Measurements from ENCODE around the gene SORCS2.
A peak's percentile ranks its signal among the peaks of the same experiment; 100 is the strongest.

Gene SORCS2

DNA sequence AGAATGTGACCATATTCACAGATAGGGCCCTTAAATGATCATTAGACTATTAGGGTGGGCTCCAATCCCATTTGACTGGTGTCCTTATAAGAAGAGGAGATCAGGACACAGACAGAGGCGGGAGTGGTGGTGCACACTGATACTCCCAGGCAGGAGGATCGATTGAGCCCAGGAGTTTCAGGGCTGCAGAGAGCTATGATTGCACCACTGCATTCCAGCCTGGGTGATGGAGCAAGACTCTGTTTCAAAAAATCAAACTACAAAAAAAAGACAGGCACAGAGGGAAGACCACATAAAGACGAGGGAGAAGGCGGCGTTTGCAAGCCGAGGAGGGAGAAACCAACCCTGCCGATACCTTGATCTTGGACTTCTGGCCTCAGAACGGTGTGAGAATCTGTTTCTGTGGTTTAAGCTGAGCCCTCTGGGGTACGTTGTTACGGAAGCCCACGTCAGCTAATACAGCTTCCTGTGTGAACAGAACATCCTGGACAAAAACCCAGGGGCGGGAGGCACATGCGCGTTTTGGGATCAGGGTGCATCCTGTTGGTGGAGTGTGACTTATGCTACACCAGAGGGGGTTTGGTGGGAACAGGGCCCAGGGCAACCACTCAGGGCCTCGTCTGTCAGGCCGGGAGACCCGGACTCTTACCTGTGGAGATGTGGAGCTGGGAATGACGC lies 454.2 kb downstream of the SORCS2 start:
- H3K9ac ChIP-seq (ENCODE audit: low read depth, low read length): no peak overlapping the region
- peaks cover 9% of the 10 kb centered on the region for H3K4me1 ChIP-seq (ENCODE audit: control insufficient read depth, insufficient read depth, low read length)
- no peaks in the 10 kb centered on the region for H3K36me3 ChIP-seq (ENCODE audit: control insufficient read depth, insufficient read depth, low read length)
- no peaks in the 10 kb centered on the region for H3K27me3 ChIP-seq (ENCODE audit: control insufficient read depth, insufficient read depth, low read length)
- no peak overlapping the region for H3K4me3 ChIP-seq (ENCODE audit: low read depth, low read length)
- no peak overlapping the region for H3K27ac ChIP-seq (ENCODE audit: low read depth, low read length)
- no peaks in the 10 kb centered on the region for H3K9me3 ChIP-seq (ENCODE audit: control insufficient read depth, insufficient read depth, low read length)

DNA sequence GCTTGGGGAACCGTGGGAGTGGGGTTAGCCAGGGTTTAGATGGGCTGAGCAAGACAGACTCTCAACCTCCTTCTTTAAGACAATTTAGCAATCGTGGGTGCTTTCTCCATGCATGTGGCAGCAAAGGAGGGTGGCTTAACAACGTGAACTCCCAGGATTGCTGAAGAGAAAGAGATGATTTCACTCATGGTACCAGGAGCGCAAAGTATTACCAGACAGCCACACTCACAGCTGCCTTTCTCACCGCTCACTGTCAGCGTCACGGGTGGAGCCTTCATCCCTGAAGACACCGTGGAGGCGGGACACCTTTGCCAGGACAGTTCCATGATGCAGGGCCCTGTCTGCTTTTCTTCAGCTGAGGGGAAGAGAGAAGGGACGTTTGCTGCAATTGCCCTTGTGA lies 454.8 kb downstream of the SORCS2 start:
- Histone ChIP-seq H3K27me3 (ENCODE audit: control insufficient read depth, insufficient read depth, low read length) (no peaks in the 10 kb centered on the region), H3K4me1 (ENCODE audit: control insufficient read depth, insufficient read depth, low read length) (peaks cover 15% of the 10 kb centered on the region), H3K9me3 (ENCODE audit: control insufficient read depth, insufficient read depth, low read length) (no peaks in the 10 kb centered on the region), H3K36me3 (ENCODE audit: control insufficient read depth, insufficient read depth, low read length) (no peaks in the 10 kb centered on the region), H3K4me3 (ENCODE audit: low read depth, low read length) (no peak overlapping the region), H3K9ac (ENCODE audit: low read depth, low read length) (no peak overlapping the region), H3K27ac (ENCODE audit: low read depth, low read length) (no peak overlapping the region)

DNA sequence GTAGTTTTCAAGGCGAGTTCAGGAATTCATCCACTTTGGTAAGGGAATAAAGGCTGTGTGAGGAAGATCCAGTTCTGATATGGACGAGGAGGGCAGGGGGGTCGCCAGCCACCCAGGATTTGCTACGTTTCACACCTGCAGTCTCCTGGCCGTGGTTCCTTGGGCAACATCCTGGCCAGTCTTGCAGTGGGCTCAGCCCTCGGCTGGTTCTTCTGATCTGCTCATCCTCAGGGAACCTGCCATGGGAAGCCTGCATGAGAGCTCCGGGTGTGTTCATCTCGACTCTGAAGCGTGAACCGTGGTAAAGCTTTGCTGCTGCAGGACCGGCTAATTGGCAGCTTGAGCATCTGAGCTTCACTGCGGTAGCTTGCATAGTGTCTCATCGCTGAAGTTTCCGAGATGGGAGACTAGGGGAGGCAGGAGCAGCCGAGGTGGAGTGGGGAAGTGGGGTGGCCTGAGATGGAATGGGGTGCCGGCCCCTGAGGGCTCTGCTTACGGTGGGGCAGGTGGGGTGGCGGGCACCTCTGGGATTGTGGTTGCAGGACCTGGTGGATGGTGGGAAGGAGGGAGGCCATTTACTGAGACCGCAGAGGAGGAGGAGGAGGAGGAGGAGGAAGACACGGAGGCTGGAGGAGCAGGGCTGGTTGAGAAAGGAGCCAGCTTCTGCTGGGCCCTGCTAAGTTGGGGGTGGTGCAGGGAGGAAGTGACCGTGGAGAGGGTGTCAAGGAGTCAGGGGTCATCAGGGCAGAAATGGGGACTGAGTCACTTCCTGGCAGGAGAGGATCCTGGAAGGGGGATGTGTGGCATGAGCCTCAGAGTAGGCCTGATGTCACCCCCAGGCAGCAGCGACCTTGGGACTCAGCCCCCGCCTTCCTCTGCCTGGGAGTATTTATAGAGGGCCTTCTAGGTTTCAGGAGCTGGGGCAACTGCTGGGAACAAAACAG lies 455.5 kb downstream of the SORCS2 start:
- no peaks in the 10 kb centered on the region for H3K36me3 ChIP-seq (ENCODE audit: control insufficient read depth, insufficient read depth, low read length)
- H3K9ac ChIP-seq (ENCODE audit: low read depth, low read length): no peak overlapping the region
- no peak overlapping the region for H3K4me3 ChIP-seq (ENCODE audit: low read depth, low read length)
- H3K27ac ChIP-seq (ENCODE audit: low read depth, low read length): no peak overlapping the region
- H3K27me3 ChIP-seq (ENCODE audit: control insufficient read depth, insufficient read depth, low read length): no peaks in the 10 kb centered on the region
- peaks cover 15% of the 10 kb centered on the region for H3K4me1 ChIP-seq (ENCODE audit: control insufficient read depth, insufficient read depth, low read length)
- no peaks in the 10 kb centered on the region for H3K9me3 ChIP-seq (ENCODE audit: control insufficient read depth, insufficient read depth, low read length)

DNA sequence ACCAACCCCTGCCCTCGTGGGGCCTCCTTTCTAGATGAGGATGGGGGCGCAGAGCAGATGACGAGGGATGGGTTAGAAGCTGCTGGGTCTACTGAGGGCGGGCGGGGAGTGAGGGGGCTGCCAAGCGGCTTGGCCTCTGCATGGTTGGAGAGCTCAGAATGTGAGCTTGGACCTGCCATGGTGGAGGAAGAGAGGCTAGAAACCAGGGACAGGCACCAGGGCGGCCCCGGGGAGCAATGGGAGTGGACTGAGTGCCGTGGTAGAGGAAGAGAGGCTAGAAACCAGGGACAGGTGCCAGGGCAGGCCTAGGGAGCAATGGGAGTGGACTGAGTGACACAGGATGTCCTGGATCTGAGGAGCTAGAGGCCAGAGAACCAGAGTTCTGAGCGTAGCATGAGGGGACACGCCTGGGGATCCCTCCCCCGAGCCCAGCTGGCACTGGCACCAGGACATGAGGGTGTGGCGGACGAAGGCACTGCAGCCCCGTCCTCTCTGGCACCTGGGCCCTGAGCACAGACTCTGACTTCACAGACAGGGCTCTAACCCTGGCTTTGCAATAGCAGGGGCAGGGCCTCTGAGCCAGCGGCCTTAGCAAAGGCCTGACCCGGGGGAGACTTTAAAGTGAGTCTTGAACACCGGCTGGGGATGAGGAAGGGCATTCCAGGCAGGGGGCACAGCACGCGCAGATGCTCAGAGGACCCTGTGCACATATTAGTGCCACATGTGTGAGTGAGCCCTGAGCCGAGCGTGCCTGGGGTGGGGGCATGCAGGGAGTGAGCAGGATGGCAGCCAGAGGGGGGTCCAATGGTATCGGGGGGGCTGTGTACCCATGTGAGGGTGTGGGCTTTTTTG lies 456.4 kb downstream of the SORCS2 start:
- no peak overlapping the region; the same call in 1 of the 2 replicates for H3K9ac ChIP-seq (ENCODE audit: low read depth, low read length)
- H3K27me3 ChIP-seq (ENCODE audit: control insufficient read depth, insufficient read depth, low read length): no peaks in the 10 kb centered on the region
- H3K4me3 ChIP-seq (ENCODE audit: low read depth, low read length): no peak overlapping the region
- H3K36me3 ChIP-seq (ENCODE audit: control insufficient read depth, insufficient read depth, low read length): no peaks in the 10 kb centered on the region
- H3K27ac ChIP-seq (ENCODE audit: low read depth, low read length): no peak overlapping the region
- H3K9me3 ChIP-seq (ENCODE audit: control insufficient read depth, insufficient read depth, low read length): no peaks in the 10 kb centered on the region
- peaks cover 15% of the 10 kb centered on the region for H3K4me1 ChIP-seq (ENCODE audit: control insufficient read depth, insufficient read depth, low read length)

DNA sequence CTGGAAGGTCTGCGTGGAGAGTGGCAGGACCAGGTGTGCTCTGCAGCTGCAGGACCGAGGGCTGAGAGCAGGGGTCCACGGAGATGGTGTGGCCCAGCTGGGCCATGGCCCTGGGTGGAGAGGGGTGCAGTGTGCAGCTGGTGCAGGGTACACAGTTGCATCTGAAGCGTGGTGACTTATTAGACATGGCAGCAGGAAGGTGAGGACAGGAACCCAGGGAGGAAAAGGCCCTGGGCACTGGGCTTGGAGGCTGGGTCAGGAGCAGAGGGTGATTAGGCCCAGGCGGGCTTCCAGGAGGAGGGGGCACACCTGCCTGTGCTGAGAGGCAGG lies 457.0 kb downstream of the SORCS2 start:
- Histone ChIP-seq H3K4me3 (ENCODE audit: low read depth, low read length) (no peak overlapping the region), H3K27me3 (ENCODE audit: control insufficient read depth, insufficient read depth, low read length) (no peaks in the 10 kb centered on the region), H3K9ac (ENCODE audit: low read depth, low read length) (no peak overlapping the region), H3K9me3 (ENCODE audit: control insufficient read depth, insufficient read depth, low read length) (no peaks in the 10 kb centered on the region), H3K27ac (ENCODE audit: low read depth, low read length) (no peak overlapping the region), H3K4me1 (ENCODE audit: control insufficient read depth, insufficient read depth, low read length) (peaks cover 15% of the 10 kb centered on the region), H3K36me3 (ENCODE audit: control insufficient read depth, insufficient read depth, low read length) (no peaks in the 10 kb centered on the region)

DNA sequence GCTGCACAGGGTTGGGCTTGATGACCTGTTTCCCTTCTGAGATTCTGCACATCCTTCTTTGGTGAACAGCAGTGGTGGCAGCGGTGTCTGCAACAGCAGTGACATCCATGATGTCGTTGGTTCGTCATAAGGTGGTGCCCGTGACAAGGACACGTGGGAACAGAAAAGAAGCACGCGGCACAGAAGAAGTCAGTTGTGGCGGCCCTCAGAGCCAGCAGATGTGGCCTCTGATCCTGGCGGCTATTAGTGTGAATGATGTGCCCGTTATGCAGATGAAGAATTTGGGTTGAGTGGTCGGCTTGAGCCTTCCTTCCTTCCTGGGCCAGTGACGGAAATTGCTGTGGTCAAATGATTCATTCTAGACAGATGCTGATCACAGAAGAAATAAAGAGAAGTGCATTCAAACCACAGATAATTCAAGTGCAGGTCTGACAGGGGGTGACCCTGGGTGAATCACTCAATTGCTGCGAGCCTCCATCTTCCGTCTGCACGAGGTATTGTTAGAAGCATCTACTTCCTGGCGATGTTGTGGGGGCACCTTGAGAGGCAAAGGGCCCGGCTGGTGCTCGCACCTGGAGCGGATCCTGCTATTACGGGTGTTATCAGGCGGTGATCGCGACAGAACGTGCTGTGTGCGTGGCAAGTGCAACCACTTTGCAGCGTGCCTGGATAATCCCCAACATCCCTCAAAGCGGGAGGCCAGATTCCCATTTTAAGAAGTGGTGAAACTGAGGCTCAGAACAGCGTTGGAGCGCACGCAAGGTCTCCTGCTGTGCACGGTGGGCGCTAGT lies 457.6 kb downstream of the SORCS2 start:
- no peaks in the 10 kb centered on the region for H3K27me3 ChIP-seq (ENCODE audit: control insufficient read depth, insufficient read depth, low read length)
- no peaks in the 10 kb centered on the region for H3K9me3 ChIP-seq (ENCODE audit: control insufficient read depth, insufficient read depth, low read length)
- H3K4me3 ChIP-seq (ENCODE audit: low read depth, low read length): no peak overlapping the region
- peaks cover 15% of the 10 kb centered on the region for H3K4me1 ChIP-seq (ENCODE audit: control insufficient read depth, insufficient read depth, low read length)
- no peak overlapping the region for H3K9ac ChIP-seq (ENCODE audit: low read depth, low read length)
- no peak overlapping the region for H3K27ac ChIP-seq (ENCODE audit: low read depth, low read length)
- H3K36me3 ChIP-seq (ENCODE audit: control insufficient read depth, insufficient read depth, low read length): no peaks in the 10 kb centered on the region

DNA sequence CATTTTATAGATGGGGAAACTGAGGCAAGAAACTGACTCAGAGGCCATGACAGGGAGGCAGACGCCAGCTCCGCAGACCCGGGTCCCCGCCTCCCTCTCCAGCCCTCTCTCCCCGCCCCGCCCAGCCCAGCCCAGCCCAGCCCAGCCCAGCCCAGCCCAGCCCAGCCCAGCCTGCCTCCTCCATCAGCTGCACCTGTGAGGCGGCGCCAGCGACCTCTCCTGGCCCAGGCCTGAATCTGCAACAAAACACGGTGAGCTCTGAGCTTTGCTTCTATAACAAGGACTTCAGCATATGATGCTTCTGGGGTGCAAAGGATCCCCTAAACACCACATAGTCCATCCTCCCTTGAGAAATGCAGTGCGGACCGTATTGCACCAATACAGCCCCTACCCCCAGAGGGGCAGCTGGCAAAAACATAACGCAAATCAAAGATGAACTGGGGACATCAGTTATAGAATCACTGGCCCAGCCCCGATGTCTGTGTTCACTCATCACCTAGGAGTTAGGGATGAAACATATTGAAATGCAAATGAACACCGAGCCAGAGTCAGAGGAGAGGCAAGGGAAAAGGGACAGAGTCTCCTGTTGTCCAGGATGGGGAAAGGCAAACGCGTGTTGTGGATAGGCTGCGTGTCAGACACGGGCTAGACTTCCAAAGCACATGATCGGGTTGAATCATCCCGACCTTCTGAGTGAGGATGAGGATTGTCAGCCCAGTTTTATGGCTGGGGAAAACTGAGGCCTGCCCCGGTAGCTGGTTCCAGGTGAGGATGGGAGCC lies 458.5 kb downstream of the SORCS2 start:
- no peaks in the 10 kb centered on the region for H3K9me3 ChIP-seq (ENCODE audit: control insufficient read depth, insufficient read depth, low read length)
- peak overlapping the region; percentile 26 for H3K27ac ChIP-seq (ENCODE audit: low read depth, low read length)
- H3K9ac ChIP-seq (ENCODE audit: low read depth, low read length): no peak overlapping the region
- H3K4me3 ChIP-seq (ENCODE audit: low read depth, low read length): no peak overlapping the region
- no peaks in the 10 kb centered on the region for H3K27me3 ChIP-seq (ENCODE audit: control insufficient read depth, insufficient read depth, low read length)
- no peaks in the 10 kb centered on the region for H3K36me3 ChIP-seq (ENCODE audit: control insufficient read depth, insufficient read depth, low read length)
- peaks cover 15% of the 10 kb centered on the region for H3K4me1 ChIP-seq (ENCODE audit: control insufficient read depth, insufficient read depth, low read length)

DNA sequence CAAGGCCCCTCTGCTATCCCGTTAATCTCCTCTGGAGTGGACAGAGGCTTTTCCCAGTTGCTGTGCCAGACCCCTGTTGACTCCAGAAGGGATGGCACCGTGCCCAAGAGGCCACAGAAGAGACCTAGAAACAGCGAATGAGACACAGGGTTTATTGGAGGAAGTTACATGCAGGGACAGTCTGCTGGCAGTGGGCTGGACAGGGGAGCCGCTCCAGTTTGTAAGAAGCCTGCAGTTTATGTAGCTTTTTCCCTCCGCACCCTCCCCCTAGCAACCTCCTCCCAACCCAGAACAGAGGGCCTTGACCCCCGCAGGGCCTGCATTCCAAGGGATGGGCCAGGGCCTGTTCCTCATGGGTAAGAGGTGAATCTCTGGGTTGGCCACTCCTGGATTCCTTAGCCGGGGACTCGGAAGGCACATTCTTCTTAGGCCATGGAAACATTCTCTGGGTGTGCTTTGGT lies 459.2 kb downstream of the SORCS2 start:
- Histone ChIP-seq H3K9me3 (ENCODE audit: control insufficient read depth, insufficient read depth, low read length) (no peaks in the 10 kb centered on the region), H3K9ac (ENCODE audit: low read depth, low read length) (no peak overlapping the region), H3K27me3 (ENCODE audit: control insufficient read depth, insufficient read depth, low read length) (no peaks in the 10 kb centered on the region), H3K4me1 (ENCODE audit: control insufficient read depth, insufficient read depth, low read length) (peaks cover 15% of the 10 kb centered on the region), H3K36me3 (ENCODE audit: control insufficient read depth, insufficient read depth, low read length) (no peaks in the 10 kb centered on the region), H3K4me3 (ENCODE audit: low read depth, low read length) (no peak overlapping the region), H3K27ac (ENCODE audit: low read depth, low read length) (peak overlapping the region; percentile 26)

DNA sequence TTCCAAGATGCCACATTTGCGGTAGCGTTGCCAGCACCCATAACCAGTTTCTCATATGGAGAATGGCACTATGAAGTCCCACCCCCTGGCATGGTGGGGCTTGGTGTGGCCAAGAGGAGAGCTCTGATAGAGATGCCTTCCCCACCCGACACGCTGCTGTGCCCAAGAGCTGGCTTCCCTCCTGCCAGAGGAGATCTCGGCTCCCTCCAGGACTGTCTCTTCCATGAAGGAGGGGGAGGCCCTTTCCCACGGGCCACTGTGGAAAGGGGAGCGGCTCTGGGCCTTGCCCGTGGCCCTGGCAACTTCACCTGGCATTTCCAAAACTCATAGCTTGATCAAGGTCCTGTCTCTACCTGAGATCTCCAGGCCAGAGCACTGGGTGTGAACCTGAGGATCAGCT lies 459.7 kb downstream of the SORCS2 start:
- H3K36me3 ChIP-seq (ENCODE audit: control insufficient read depth, insufficient read depth, low read length): no peaks in the 10 kb centered on the region
- H3K27ac ChIP-seq (ENCODE audit: low read depth, low read length): no peak overlapping the region
- H3K9ac ChIP-seq (ENCODE audit: low read depth, low read length): no peak overlapping the region
- H3K9me3 ChIP-seq (ENCODE audit: control insufficient read depth, insufficient read depth, low read length): no peaks in the 10 kb centered on the region
- H3K27me3 ChIP-seq (ENCODE audit: control insufficient read depth, insufficient read depth, low read length): no peaks in the 10 kb centered on the region
- peaks cover 15% of the 10 kb centered on the region for H3K4me1 ChIP-seq (ENCODE audit: control insufficient read depth, insufficient read depth, low read length)
- no peak overlapping the region for H3K4me3 ChIP-seq (ENCODE audit: low read depth, low read length)

DNA sequence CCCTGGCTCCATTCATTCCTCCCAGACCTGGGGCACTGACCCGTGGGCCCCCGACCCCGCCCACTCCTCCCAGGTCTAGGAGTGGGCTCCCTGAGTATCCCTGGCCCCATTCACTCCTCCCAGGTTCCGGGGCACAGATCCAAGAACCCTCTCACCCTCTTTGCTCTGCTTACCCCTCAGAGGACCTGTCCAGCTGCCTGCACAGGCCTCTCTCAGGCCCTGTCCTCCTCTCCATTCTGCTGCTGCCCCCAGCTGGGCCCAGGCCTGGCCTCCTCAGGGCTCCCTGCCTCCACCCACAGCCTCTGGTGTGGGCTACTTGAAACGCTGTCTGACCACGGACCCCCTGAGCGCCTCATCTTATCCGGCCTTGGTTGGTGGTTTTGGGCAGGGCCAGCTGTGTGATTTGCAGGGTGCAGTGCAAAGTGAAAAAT lies 460.1 kb downstream of the SORCS2 start:
- Histone ChIP-seq H3K36me3 (ENCODE audit: control insufficient read depth, insufficient read depth, low read length) (no peaks in the 10 kb centered on the region), H3K9me3 (ENCODE audit: control insufficient read depth, insufficient read depth, low read length) (no peaks in the 10 kb centered on the region), H3K27ac (ENCODE audit: low read depth, low read length) (no peak overlapping the region), H3K4me3 (ENCODE audit: low read depth, low read length) (no peak overlapping the region), H3K9ac (ENCODE audit: low read depth, low read length) (no peak overlapping the region), H3K4me1 (ENCODE audit: control insufficient read depth, insufficient read depth, low read length) (peaks cover 15% of the 10 kb centered on the region), H3K27me3 (ENCODE audit: control insufficient read depth, insufficient read depth, low read length) (no peaks in the 10 kb centered on the region)

Data from HUES48 (cell line).